ENCODE measurements around the gene RSKR.
"Not testable (repeated sequence)": the region's sequence is repeated elsewhere in the genome, so short reads cannot be mapped to it uniquely, and the experiment has no call there.

RSKR gene

GRCh38 chr17:28620010-28620409 lies 6.0 kb upstream of the RSKR start:
- DNase-seq, result no peak

GRCh38 chr17:28618464-28618863 lies 4.5 kb upstream of the RSKR start:
- no peak for DNase-seq

- no peak for DNase-seq
These were observed 2.3 kb upstream of the RSKR start for GRCh38 chr17:28616281-28616680.

GRCh38 chr17:28615260-28615940 lies 1.4 kb upstream of the RSKR start:
- no peak for DNase-seq

- DNase-seq, result no peak
These were observed 781 bp downstream of the RSKR start for GRCh38 chr17:28612936-28613872.

GRCh38 chr17:28612531-28612930 lies 1.5 kb downstream of the RSKR start:
- no peak for DNase-seq

GRCh38 chr17:28610376-28610775 lies 3.6 kb downstream of the RSKR start:
- DNase-seq, result no peak

GRCh38 chr17:28604031-28604430 lies 10.0 kb downstream of the RSKR start:
- DNase-seq, result not testable (repeated sequence)

GRCh38 chr17:28599311-28600184 lies 14.4 kb downstream of the RSKR start:
- DNase-seq, result no peak

- DNase-seq, result peak; percentile 80
These were observed 15.1 kb downstream of the RSKR start, which contains the start of gene SPAG5 for GRCh38 chr17:28598799-28599310. SPAG5 (minus strand) TSS chr17:28599025; CDS start chr17:28598946, 79 bp downstream.

- DNase-seq, result no peak
These were observed 15.6 kb downstream of the RSKR start for GRCh38 chr17:28598389-28598788.

- no peak for DNase-seq
These were observed 16.2 kb downstream of the RSKR start for GRCh38 chr17:28597606-28598383.

GRCh38 chr17:28592260-28592659 lies 21.7 kb downstream of the RSKR start:
- no peak for DNase-seq

- DNase-seq, result no peak
These were observed 28.1 kb downstream of the RSKR start for GRCh38 chr17:28585851-28586250.

- no peak for DNase-seq
These were observed 29.6 kb downstream of the RSKR start for GRCh38 chr17:28584434-28584833.

- DNase-seq, result no peak
These were observed 31.5 kb downstream of the RSKR start for GRCh38 chr17:28582513-28582912.

GRCh38 chr17:28580959-28581358 lies 33.0 kb downstream of the RSKR start:
- DNase-seq, result no peak

GRCh38 chr17:28579526-28579925 lies 34.5 kb downstream of the RSKR start:
- no peak for DNase-seq

GRCh38 chr17:28578246-28579195 lies 35.5 kb downstream of the RSKR start:
- DNase-seq, result no peak

GRCh38 chr17:28577466-28577824 lies 36.5 kb downstream of the RSKR start:
- DNase-seq, result no peak

All from NCI-H446 treated with DMSO at 0.1 percent for 48 hours (cell line).